Peyer's patch (tissue), 4 donors: ENCODE data around the gene KRTAP1-4.

Source experiments
- POLR2A ChIP-seq, 2 donors: fragments of 450-650 bp; IDR thresholded peaks; one replicate each; pipeline ENCODE4 v1.5.1; 2017; ENCODE audit warnings: antibody characterized with exemption in 2 of 2, mild to moderate bottlenecking in 2 of 2, moderate library complexity in 2 of 2
- TF ChIP-seq, protein P1 (sequence below), 6 experiments: fragments of 450-650 bp in 4 of 6; fragments of 200-600 bp in 2 of 6; sonication (generic) in 1 of 6; IDR thresholded peaks; one replicate each; pipeline ENCODE4 v1.5.1; 2017 to 2019; ENCODE audit warnings: antibody characterized with exemption in 6 of 6, mild to moderate bottlenecking in 3 of 6, moderate library complexity in 1 of 6

GRCh38 chr17:41065829-41066624, 36.0 kb upstream of the KRTAP1-4 start, which contains the start of gene KRTAP2-4:
- TF ChIP-seq, protein P1, sequence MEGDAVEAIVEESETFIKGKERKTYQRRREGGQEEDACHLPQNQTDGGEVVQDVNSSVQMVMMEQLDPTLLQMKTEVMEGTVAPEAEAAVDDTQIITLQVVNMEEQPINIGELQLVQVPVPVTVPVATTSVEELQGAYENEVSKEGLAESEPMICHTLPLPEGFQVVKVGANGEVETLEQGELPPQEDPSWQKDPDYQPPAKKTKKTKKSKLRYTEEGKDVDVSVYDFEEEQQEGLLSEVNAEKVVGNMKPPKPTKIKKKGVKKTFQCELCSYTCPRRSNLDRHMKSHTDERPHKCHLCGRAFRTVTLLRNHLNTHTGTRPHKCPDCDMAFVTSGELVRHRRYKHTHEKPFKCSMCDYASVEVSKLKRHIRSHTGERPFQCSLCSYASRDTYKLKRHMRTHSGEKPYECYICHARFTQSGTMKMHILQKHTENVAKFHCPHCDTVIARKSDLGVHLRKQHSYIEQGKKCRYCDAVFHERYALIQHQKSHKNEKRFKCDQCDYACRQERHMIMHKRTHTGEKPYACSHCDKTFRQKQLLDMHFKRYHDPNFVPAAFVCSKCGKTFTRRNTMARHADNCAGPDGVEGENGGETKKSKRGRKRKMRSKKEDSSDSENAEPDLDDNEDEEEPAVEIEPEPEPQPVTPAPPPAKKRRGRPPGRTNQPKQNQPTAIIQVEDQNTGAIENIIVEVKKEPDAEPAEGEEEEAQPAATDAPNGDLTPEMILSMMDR (IDR thresholded peaks at IDR 0.05) = no peak
- no peak for TF ChIP-seq POLR2A (IDR thresholded peaks at IDR 0.05)
